ENCODE measurements around the gene BEGAIN. TPM values are rescaled to one million over a fixed set of nuclear protein-coding genes. Genes with fewer than 3 reads are reported as not detected.

The BEGAIN gene
- total and polyA plus RNA-seq, 9 of the 15 experiments (the other 6 are each of a cell fraction or from before 2014, with no cell fraction given): 0.07 to 0.68 (median 0.55) TPM; not detected in 3

DNA sequence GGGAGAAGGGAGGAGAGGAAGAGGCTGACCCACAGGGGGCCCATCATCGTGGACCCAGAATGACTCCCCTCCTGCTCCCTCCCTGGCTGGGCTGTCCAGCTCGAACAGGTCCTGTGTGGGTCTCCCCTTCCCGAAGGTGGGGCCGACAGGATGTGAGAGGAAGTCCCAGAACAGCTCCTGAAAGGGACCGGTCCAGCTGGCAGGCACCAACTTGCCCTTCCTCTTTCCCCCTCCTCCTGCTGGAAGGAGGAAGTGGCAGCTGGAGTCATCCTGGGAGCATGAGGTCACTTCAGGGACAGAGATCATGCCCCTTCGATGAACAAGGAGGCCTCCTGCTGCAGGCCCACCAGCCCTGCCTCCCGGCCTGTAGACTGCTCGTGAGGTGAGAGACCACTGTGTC is 35.0 kb upstream of the BEGAIN start:
- Histone ChIP-seq H2AFZ (ENCODE audit: low read depth, low read length) (peak overlapping the region; percentile 67), H3K9me3 (replicated peaks; ENCODE audit: control insufficient read depth, insufficient read depth, low read depth, low read length) (no peaks in the 10 kb centered on the region), H4K20me1 (replicated peaks; ENCODE audit: control insufficient read depth, insufficient read depth, low read length) (0 out of 2 replicates have a peak, but pooled peaks cover 3% of the 10 kb centered on the region), H3K79me2 (ENCODE audit: control insufficient read depth, insufficient read depth, low read length) (no peaks in the 10 kb centered on the region), H3K4me1 (replicated peaks in 1 of 2; ENCODE audit: control insufficient read depth in 2 of 2, insufficient read depth in 2 of 2, low read length in 2 of 2) (peaks cover 18 to 20% of the 10 kb centered on the region in 2 experiments), H3K27me3 (ENCODE audit: control insufficient read depth in 2 of 2, insufficient read depth in 2 of 2, low read length in 2 of 2) (peaks cover 0 to 25% of the 10 kb centered on the region in 2 experiments; a peak in 3 of 5 replicates), H3K36me3 (ENCODE audit: control insufficient read depth, insufficient read depth, low read length) (no peaks in the 10 kb centered on the region), H3K9me1 (ENCODE audit: control insufficient read depth, insufficient read depth, low read length) (no peaks in the 10 kb centered on the region), H3K27ac (ENCODE audit: extremely low read depth, low read depth, low read length) (no peak overlapping the region), H3K9ac (ENCODE audit: insufficient read depth in 1 of 2, low read depth in 2 of 2, low read length in 2 of 2) (0 out of 4 replicates have a peak overlapping the region, but pooled peaks of 1 of the 2 experiments have one; percentile 22), H3K4me2 (ENCODE audit: insufficient read depth, low read length) (peak overlapping the region; percentile 57), H3K4me3 (no peak overlapping the region)
- ATAC-seq (no peak), FAIRE-seq (no peak), DNase-seq (ENCODE audit: extremely low read depth in 1 of 4, low spot score in 3 of 4) (no peak)
- TF ChIP-seq, protein P1, sequence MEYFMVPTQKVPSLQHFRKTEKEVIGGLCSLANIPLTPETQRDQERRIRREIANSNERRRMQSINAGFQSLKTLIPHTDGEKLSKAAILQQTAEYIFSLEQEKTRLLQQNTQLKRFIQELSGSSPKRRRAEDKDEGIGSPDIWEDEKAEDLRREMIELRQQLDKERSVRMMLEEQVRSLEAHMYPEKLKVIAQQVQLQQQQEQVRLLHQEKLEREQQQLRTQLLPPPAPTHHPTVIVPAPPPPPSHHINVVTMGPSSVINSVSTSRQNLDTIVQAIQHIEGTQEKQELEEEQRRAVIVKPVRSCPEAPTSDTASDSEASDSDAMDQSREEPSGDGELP (CRISPR knock-in tag; IDR thresholded peaks at IDR 0.05; ENCODE audit: borderline replicate concordance): peak; percentile 38; the same call in 1 of the 2 replicates
- TF ChIP-seq MTA3 (IDR thresholded peaks at IDR 0.05; ENCODE audit: borderline replicate concordance) (no peak), FOSL1 (tag; conservative IDR thresholded peaks at IDR 0.05) (0 out of 2 replicates have a peak, but pooled peaks have one; percentile 25), SPI1 (IDR thresholded peaks at IDR 0.05; ENCODE audit: borderline replicate concordance, low read depth, low read length) (peak; percentile 95), ATF7 (IDR thresholded peaks at IDR 0.05) (peak; percentile 17; the same call in 1 of the 2 replicates), L3MBTL2 (IDR thresholded peaks at IDR 0.05) (peak; percentile 29; the same call in 1 of the 2 replicates), ZNF263 (CRISPR knock-in tag; IDR thresholded peaks at IDR 0.05; ENCODE audit: borderline replicate concordance) (no peak), PHF8 (IDR thresholded peaks at IDR 0.05; ENCODE audit: borderline replicate concordance, low read length) (peak; percentile 24; the same call in 1 of the 2 replicates)
- TF ChIP-seq, protein P2, sequence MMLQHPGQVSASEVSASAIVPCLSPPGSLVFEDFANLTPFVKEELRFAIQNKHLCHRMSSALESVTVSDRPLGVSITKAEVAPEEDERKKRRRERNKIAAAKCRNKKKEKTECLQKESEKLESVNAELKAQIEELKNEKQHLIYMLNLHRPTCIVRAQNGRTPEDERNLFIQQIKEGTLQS (IDR thresholded peaks at IDR 0.05): peak; percentile 17; the same call in 1 of the 2 replicates
- TF ChIP-seq, protein P2 (CRISPR knock-in tag; conservative IDR thresholded peaks at IDR 0.05): no peak
- BruUV-seq (replicated peaks): no TSS peak
- 14% methylated on average over 3 of the region's 8 CpGs for WGBS (ENCODE audit: insufficient coverage, low coverage, missing lambda C conversion rate)
- CTCF ChIA-PET (ENCODE audit: low intra/inter-chr PET ratio): no interaction called here
- POLR2A ChIA-PET: no interaction called here
- intact Hi-C loops (cut with micrococcal nuclease) (no loop called here), in situ Hi-C loops (cut with MboI) (no loop called here)

All from K562 (cell line).